ENCODE measurements around the gene SLC44A5.

The SLC44A5 gene

GRCh38 chr1:75330624-75331023 lies 280.3 kb downstream of the SLC44A5 start:
- Histone ChIP-seq H3K4me3 (ENCODE audit: low read depth in 1 of 2, low read length in 2 of 2) (no peak overlapping the region), H3K4me1 (ENCODE audit: insufficient read depth, low read length) (no peaks in the 10 kb centered on the region), H3K9me3 (ENCODE audit: insufficient read depth, low read length, severe bottlenecking) (no peaks in the 10 kb centered on the region), H2AFZ (ENCODE audit: low read depth, low read length) (no peak overlapping the region), H3K27me3 (ENCODE audit: insufficient read depth, low read length, poor library complexity) (no peaks in the 10 kb centered on the region), H3K9ac (ENCODE audit: low read depth, low read length) (no peak overlapping the region), H4K20me1 (ENCODE audit: insufficient read depth, low read length) (no peaks in the 10 kb centered on the region), H3K36me3 (ENCODE audit: insufficient read depth, low read length) (no peaks in the 10 kb centered on the region), H3K4me2 (ENCODE audit: insufficient read depth, low read length) (no peak overlapping the region), H3K79me2 (ENCODE audit: insufficient read depth, low read length) (no peaks in the 10 kb centered on the region), H3K27ac (ENCODE audit: low read length) (no peak overlapping the region)
- no peak for ATAC-seq (ENCODE audit: insufficient read depth, low read depth)
- no peak for DNase-seq
- TF ChIP-seq EZH2 (IDR thresholded peaks at IDR 0.05; ENCODE audit: borderline replicate concordance, low read depth, low read length, severe bottlenecking) (no peak), CTCF (IDR thresholded peaks at IDR 0.05; ENCODE audit: borderline replicate concordance, extremely low read depth, low read length, poor library complexity, severe bottlenecking) (no peak)

DNA sequence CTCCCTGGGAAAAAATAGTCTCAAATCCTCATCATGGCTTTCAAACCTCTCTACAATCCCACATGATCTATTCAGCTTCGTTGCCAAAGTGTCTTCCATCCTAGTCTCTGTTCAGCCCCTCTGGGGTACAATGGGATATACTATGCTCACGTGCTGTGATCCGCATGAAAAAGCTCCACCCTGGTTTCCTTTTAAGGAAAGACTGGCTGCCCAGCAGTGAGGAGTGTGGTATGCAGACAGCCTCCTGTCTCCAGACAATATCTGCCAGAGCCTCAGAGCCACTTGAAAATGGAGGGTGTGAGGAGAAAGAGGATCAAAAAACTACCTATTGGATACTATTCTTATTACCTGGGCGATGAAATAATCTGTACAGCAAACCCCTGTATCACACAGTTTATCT lies 282.2 kb downstream of the SLC44A5 start:
- no peaks in the 10 kb centered on the region for H3K27me3 ChIP-seq (ENCODE audit: insufficient read depth, low read length, poor library complexity)
- no peak overlapping the region for H2AFZ ChIP-seq (ENCODE audit: low read depth, low read length)
- H3K27ac ChIP-seq (ENCODE audit: low read length): no peak overlapping the region
- DNase-seq (no peak), ATAC-seq (ENCODE audit: insufficient read depth, low read depth) (no peak)
- H3K4me3 ChIP-seq (ENCODE audit: low read depth in 1 of 2, low read length in 2 of 2): no peak overlapping the region
- no peaks in the 10 kb centered on the region for H3K79me2 ChIP-seq (ENCODE audit: insufficient read depth, low read length)
- no peaks in the 10 kb centered on the region for H4K20me1 ChIP-seq (ENCODE audit: insufficient read depth, low read length)
- no peak overlapping the region for H3K9ac ChIP-seq (ENCODE audit: low read depth, low read length)
- no peaks in the 10 kb centered on the region for H3K4me1 ChIP-seq (ENCODE audit: insufficient read depth, low read length)
- TF ChIP-seq CTCF (IDR thresholded peaks at IDR 0.05; ENCODE audit: borderline replicate concordance, extremely low read depth, low read length, poor library complexity, severe bottlenecking) (no peak), EZH2 (IDR thresholded peaks at IDR 0.05; ENCODE audit: borderline replicate concordance, low read depth, low read length, severe bottlenecking) (no peak)
- H3K9me3 ChIP-seq (ENCODE audit: insufficient read depth, low read length, severe bottlenecking): no peaks in the 10 kb centered on the region
- H3K36me3 ChIP-seq (ENCODE audit: insufficient read depth, low read length): no peaks in the 10 kb centered on the region
- no peak overlapping the region for H3K4me2 ChIP-seq (ENCODE audit: insufficient read depth, low read length)

GRCh38 chr1:75327395-75327794 lies 283.5 kb downstream of the SLC44A5 start:
- Histone ChIP-seq H3K4me1 (ENCODE audit: insufficient read depth, low read length) (no peaks in the 10 kb centered on the region), H3K27ac (ENCODE audit: low read length) (no peak overlapping the region), H3K9ac (ENCODE audit: low read depth, low read length) (no peak overlapping the region), H3K4me2 (ENCODE audit: insufficient read depth, low read length) (no peak overlapping the region), H3K4me3 (ENCODE audit: low read depth in 1 of 2, low read length in 2 of 2) (no peak overlapping the region), H3K36me3 (ENCODE audit: insufficient read depth, low read length) (no peaks in the 10 kb centered on the region), H3K9me3 (ENCODE audit: insufficient read depth, low read length, severe bottlenecking) (no peaks in the 10 kb centered on the region), H2AFZ (ENCODE audit: low read depth, low read length) (no peak overlapping the region), H4K20me1 (ENCODE audit: insufficient read depth, low read length) (no peaks in the 10 kb centered on the region), H3K27me3 (ENCODE audit: insufficient read depth, low read length, poor library complexity) (no peaks in the 10 kb centered on the region), H3K79me2 (ENCODE audit: insufficient read depth, low read length) (no peaks in the 10 kb centered on the region)
- TF ChIP-seq EZH2 (IDR thresholded peaks at IDR 0.05; ENCODE audit: borderline replicate concordance, low read depth, low read length, severe bottlenecking): no peak
- no peak for TF ChIP-seq CTCF (IDR thresholded peaks at IDR 0.05; ENCODE audit: borderline replicate concordance, extremely low read depth, low read length, poor library complexity, severe bottlenecking)
- ATAC-seq (ENCODE audit: insufficient read depth, low read depth): no peak
- no peak for DNase-seq

DNA sequence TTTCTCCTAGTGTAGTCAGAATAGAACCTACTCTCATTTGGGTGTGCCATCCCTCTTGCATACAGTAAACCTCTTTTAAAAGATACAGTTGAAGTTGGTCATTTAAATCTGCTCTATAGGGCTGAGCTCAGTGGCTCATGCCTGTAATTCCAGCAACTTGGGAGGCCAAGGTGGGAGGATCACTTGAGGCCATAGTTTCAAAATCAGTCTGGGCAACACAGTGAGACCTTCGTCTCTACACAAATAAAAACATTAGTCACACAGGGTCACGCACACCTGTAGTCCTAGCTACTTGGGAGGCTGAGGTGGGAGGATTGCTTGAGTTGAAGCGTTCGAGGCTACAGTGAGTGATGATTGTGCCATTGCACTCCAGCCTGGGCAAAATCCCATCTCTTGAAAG lies 292.9 kb downstream of the SLC44A5 start:
- TF ChIP-seq CTCF (IDR thresholded peaks at IDR 0.05; ENCODE audit: borderline replicate concordance, extremely low read depth, low read length, poor library complexity, severe bottlenecking) (no peak), EZH2 (IDR thresholded peaks at IDR 0.05; ENCODE audit: borderline replicate concordance, low read depth, low read length, severe bottlenecking) (no peak)
- H2AFZ ChIP-seq (ENCODE audit: low read depth, low read length): no peak overlapping the region
- no peak overlapping the region for H3K4me2 ChIP-seq (ENCODE audit: insufficient read depth, low read length)
- H3K9me3 ChIP-seq (ENCODE audit: insufficient read depth, low read length, severe bottlenecking): no peaks in the 10 kb centered on the region
- DNase-seq: no peak
- H4K20me1 ChIP-seq (ENCODE audit: insufficient read depth, low read length): no peaks in the 10 kb centered on the region
- H3K4me1 ChIP-seq (ENCODE audit: insufficient read depth, low read length): no peaks in the 10 kb centered on the region
- H3K4me3 ChIP-seq (ENCODE audit: low read depth in 1 of 2, low read length in 2 of 2): no peak overlapping the region
- H3K27ac ChIP-seq (ENCODE audit: low read length): no peak overlapping the region
- no peaks in the 10 kb centered on the region for H3K27me3 ChIP-seq (ENCODE audit: insufficient read depth, low read length, poor library complexity)
- no peaks in the 10 kb centered on the region for H3K36me3 ChIP-seq (ENCODE audit: insufficient read depth, low read length)
- ATAC-seq (ENCODE audit: insufficient read depth, low read depth): no peak
- no peaks in the 10 kb centered on the region for H3K79me2 ChIP-seq (ENCODE audit: insufficient read depth, low read length)
- no peak overlapping the region for H3K9ac ChIP-seq (ENCODE audit: low read depth, low read length)
